GM21786 (cell line): ENCODE data around the gene GPATCH8.

ENCODE experiments used
- ATAC-seq: cut with Tn5 transposase; IDR thresholded peaks from one replicate; pipeline ENCODE4 v1.9.1; 2021; ENCODE audit not compliant: unreplicated experiment

GPATCH8 gene

DNA sequence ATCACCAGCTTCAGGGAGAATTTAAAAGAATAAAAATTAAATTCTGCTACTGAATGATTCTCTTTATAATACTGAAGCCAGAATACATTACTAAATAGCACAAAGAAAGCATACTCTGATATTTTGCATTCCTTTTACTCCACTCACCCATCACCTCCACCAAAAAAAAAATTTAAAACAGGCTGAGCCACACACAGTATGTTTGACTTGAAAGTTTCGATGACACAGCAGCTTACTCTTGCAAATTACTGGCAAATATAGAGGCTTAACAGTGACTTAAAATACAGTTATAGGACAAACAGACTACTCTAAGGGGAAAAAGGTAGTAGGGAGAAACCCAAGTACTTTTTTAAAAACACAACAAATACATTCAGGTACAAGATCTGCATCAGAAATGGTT lies 39.2 kb downstream of the GPATCH8 start:
- ATAC-seq, result no peak

- ATAC-seq, result no peak
Measured at GRCh38 chr17:44451832-44452231, 51.4 kb downstream of the GPATCH8 start.

DNA sequence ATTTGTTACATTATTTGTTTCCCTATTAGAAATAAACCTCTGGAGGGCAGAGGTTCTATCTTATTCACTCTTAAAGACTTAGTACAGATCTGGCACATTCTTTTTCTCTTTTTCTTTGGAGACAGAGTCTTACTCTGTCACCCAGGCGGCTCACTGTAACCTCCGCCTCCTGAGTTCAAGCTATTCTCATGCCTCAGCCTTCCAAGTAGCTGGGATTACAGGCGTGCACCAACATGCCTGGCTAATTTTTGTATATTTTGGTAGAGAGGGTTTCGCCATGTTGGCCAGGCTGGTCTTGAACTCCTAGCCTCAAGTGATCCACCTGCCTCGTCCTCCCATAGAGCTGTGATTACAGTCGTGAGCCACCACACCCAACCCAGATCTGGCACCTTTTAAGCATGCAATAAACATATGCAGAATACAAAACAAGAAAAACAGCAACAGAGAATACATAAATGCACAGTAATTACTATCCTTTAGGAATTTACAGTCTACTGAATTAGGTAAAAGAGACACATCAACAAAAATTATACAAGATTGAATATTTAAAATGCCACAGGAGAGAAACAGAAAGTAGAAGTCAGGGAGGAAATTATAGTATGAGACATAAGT lies 52.1 kb downstream of the GPATCH8 start:
- ATAC-seq, result no peak

- ATAC-seq, result no peak
Measured at GRCh38 chr17:44448412-44448811, 54.8 kb downstream of the GPATCH8 start.

DNA sequence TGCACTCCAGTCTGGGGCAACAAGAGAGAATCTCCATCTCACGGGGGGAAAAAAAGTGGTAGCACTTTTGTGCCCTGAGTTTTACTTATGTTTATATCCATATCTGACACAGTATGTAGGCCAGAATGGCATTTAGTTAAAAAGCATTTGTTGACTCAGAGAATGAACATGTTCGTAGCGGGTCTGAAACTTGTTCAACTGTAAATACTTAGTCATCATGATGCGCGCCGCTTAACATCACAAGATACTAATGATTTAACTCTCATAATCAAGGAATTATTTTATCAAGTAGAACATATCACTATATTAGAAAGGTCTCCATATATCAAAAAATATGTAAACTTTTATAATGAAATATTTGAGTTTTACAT lies 58.5 kb downstream of the GPATCH8 start:
- no peak for ATAC-seq

- ATAC-seq, result no peak
Measured at GRCh38 chr17:44442806-44443205, 60.4 kb downstream of the GPATCH8 start.

DNA sequence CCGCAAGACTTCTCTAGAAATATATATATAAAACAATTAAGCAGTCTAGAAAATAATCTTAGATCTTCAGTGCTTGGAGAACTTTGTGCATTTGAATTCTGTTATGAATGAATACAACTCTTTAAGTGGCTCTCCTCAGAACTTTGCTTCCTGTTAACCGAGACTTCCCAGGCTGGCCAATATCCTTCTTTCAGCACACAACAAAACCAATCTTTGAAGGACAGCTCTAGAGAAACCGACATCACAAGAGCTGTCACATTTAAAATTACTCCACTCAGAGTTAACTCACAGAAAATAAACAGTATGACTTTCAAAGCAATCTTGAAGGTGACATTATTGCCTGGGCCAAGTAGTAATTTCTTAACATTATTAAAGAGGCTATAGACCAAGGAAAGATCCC lies 64.0 kb downstream of the GPATCH8 start:
- no peak for ATAC-seq

- no peak for ATAC-seq
Measured at GRCh38 chr17:44438636-44439035, 64.6 kb downstream of the GPATCH8 start.

GRCh38 chr17:44436336-44436735 lies 66.9 kb downstream of the GPATCH8 start:
- ATAC-seq, result no peak

DNA sequence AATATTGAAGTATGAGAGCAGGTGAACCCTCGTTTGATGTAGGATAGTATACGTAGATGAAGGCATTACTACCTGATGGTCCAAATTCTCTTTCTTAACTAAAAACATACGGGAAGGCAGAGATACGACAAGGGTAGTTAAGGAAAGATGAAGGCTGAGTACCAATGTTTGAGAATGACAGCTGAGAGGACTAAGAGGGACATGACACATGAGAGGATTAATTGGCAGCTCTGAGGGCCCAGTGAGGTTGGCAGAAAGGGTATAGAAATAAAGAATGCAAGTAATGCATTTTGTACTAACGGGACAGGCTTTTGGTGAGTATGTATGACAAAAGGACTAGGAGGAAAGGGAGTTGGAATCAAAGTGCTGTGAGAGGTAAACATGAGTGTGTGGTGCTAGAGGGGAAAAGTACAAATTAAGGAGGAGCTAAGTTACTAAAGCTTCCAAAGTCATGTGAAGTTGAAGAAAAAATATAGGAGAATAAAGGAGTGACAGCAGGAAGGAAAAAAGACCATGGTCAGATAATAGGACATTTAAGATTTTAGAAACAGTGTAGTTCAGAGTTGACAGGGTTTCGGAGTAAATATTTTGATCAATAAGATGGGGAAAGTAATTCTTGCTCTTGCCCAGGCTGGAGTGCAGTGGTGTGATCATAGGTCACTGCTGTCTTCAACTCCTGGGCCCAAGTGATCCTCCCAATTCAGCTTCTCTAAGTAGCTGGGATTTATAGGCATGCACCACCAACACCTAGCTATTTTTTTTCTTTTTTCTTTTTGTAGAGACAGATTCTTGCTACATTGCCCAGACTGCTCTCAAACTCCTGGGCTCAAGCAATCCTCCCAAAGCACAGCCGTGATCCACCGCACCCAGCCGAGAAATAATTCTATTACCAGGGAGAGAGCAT lies 70.7 kb downstream of the GPATCH8 start:
- no peak for ATAC-seq

DNA sequence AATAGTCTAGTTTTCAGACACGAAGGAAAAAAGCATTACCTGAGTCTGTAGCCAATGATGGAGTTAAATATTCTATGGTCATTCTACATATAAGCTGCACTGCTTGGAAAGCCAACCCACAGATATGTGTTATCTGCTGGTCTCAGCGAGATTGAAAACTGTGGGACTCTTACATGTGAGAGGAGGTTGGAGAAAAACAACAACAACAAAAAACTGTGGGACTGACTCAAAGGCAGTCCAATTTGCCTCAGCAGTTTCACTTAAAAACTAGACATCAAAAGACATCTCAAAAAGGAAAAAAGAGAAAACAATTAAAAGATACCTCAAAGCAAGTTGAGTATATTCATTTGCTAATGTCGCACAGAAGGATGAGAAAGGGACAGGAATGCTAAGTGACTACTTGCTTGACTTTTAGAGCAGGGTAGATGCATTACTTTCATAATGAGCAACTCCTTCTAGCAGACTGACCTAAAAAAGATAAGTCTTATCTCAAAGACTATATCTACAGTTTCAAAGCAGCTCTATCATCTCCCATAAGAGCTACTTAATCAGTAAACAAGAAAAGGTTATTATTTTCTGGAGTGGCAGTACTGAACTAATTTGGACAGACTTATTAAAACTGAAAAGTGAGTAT lies 78.3 kb downstream of the GPATCH8 start:
- no peak for ATAC-seq

DNA sequence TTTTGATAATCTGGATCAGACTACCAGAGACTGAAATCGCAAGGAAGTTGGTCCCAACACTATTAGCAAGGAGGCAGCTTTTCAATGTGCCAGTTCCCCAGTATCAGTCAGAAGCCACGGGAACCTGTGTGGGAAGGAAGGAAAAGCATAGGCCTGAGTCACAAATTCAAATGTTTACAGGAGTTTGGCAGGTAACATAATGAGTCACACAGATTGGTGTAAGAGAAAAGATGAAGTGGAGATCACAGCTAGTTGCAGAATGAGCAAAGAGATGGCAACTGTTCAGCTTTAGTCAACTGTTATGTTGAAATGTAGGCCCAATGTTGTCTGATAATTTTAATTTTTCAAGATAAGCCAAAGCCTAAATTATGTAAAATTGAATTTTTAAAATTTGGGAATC lies 85.7 kb downstream of the GPATCH8 start:
- ATAC-seq, result no peak

GRCh38 chr17:44416558-44417289 lies 86.5 kb downstream of the GPATCH8 start:
- ATAC-seq, result no peak

- ATAC-seq, result no peak
Measured at GRCh38 chr17:44414394-44415155, 88.6 kb downstream of the GPATCH8 start.

GRCh38 chr17:44409309-44410028 lies 93.7 kb downstream of the GPATCH8 start:
- ATAC-seq, result no peak

DNA sequence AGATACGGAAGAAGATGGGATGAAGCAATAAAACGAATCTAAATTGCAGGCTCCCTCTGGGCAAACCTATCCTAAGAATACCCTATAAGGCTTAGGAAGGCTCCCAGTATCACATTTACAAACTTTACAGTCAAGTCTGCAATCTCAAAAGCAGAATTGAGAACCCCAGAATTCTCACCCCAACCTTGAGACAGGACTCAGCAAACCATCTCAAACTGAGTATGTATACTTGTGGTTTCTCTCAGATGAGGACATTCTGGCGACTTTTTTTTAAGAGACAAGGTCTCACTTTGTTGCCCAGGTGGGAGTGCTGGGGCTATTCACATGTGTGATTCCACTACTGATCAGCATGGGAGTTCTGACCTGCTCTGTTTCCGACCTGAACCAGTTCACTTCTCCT lies 94.4 kb downstream of the GPATCH8 start:
- no peak for ATAC-seq

GRCh38 chr17:44402564-44403172 lies 100.5 kb downstream of the GPATCH8 start:
- ATAC-seq, result no peak

GRCh38 chr17:44400226-44400847 lies 102.9 kb downstream of the GPATCH8 start:
- no peak for ATAC-seq
